ENCODE results near the gene TNFSF18. TPM values are rescaled to one million over a fixed set of nuclear protein-coding genes. Genes with fewer than 3 reads are reported as not detected.

The TNFSF18 gene
- total RNA-seq, 1 experiment from 2014 or later = not detected

DNA sequence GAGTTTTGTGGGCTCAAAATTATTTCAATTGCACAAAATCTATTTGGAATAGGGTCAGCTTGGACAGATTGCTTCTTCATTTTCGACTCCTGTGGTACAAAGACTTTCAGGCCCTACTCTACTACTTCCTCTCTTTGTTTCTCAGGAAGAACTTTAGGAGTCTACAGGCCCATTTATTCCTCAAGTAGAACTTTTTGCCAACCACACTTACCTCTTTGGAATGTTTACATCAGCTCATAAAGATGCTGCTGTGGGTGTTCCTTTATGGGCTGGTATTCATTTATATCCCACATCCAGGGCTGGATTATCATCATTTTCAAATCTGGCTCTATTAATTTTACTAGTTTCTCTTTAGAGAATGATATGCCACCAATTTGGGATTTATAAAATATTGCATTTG lies 46.3 kb upstream of the TNFSF18 start:
- Histone ChIP-seq H3K27me3 (ENCODE audit: control insufficient read depth, insufficient read depth, low read length) (no peaks in the 10 kb centered on the region), H3K4me3 (ENCODE audit: low read depth in 2 of 2, low read length in 2 of 2) (no peak overlapping the region), H3K9me3 (ENCODE audit: control insufficient read depth, insufficient read depth, low read depth, low read length) (no peaks in the 10 kb centered on the region), H3K36me3 (ENCODE audit: control insufficient read depth, insufficient read depth, low read length) (no peaks in the 10 kb centered on the region), H3K27ac (ENCODE audit: low read length) (no peak overlapping the region), H3K4me1 (ENCODE audit: control insufficient read depth, insufficient read depth, low read length) (no peaks in the 10 kb centered on the region)
- BruUV-seq (replicated peaks) = no TSS peak
- DNase-seq (ENCODE audit: low read depth, low spot score) (no peak), ATAC-seq (no peak)
- no peak for TF ChIP-seq TCF7L2 (IDR thresholded peaks at IDR 0.05; ENCODE audit: low read depth, low read length)
- TF ChIP-seq, protein P1, sequence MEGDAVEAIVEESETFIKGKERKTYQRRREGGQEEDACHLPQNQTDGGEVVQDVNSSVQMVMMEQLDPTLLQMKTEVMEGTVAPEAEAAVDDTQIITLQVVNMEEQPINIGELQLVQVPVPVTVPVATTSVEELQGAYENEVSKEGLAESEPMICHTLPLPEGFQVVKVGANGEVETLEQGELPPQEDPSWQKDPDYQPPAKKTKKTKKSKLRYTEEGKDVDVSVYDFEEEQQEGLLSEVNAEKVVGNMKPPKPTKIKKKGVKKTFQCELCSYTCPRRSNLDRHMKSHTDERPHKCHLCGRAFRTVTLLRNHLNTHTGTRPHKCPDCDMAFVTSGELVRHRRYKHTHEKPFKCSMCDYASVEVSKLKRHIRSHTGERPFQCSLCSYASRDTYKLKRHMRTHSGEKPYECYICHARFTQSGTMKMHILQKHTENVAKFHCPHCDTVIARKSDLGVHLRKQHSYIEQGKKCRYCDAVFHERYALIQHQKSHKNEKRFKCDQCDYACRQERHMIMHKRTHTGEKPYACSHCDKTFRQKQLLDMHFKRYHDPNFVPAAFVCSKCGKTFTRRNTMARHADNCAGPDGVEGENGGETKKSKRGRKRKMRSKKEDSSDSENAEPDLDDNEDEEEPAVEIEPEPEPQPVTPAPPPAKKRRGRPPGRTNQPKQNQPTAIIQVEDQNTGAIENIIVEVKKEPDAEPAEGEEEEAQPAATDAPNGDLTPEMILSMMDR (IDR thresholded peaks at IDR 0.05) = no peak
- TF ChIP-seq, protein P2, sequence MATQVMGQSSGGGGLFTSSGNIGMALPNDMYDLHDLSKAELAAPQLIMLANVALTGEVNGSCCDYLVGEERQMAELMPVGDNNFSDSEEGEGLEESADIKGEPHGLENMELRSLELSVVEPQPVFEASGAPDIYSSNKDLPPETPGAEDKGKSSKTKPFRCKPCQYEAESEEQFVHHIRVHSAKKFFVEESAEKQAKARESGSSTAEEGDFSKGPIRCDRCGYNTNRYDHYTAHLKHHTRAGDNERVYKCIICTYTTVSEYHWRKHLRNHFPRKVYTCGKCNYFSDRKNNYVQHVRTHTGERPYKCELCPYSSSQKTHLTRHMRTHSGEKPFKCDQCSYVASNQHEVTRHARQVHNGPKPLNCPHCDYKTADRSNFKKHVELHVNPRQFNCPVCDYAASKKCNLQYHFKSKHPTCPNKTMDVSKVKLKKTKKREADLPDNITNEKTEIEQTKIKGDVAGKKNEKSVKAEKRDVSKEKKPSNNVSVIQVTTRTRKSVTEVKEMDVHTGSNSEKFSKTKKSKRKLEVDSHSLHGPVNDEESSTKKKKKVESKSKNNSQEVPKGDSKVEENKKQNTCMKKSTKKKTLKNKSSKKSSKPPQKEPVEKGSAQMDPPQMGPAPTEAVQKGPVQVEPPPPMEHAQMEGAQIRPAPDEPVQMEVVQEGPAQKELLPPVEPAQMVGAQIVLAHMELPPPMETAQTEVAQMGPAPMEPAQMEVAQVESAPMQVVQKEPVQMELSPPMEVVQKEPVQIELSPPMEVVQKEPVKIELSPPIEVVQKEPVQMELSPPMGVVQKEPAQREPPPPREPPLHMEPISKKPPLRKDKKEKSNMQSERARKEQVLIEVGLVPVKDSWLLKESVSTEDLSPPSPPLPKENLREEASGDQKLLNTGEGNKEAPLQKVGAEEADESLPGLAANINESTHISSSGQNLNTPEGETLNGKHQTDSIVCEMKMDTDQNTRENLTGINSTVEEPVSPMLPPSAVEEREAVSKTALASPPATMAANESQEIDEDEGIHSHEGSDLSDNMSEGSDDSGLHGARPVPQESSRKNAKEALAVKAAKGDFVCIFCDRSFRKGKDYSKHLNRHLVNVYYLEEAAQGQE (IDR thresholded peaks at IDR 0.05; ENCODE audit: insufficient read depth in 1 of 2, low read depth in 2 of 2, low read length in 1 of 2) = no peak
- TF ChIP-seq POLR2AphosphoS5 (IDR thresholded peaks at IDR 0.05; ENCODE audit: low read depth, low read length) = no peak
- CTCF ChIA-PET = no interaction called here
- POLR2A ChIA-PET = interaction anchor here (0.7 kb wide), 1 partner anchor 674 kb away, joined by 5 read pairs; no protein-coding TSS in a partner anchor
- intact Hi-C loops (cut with micrococcal nuclease; ENCODE audit: unreplicated experiment) (no loop called here), in situ Hi-C loops (cut with HindIII; ENCODE audit: low pct_unique_long_range_greater_than_20kb, low sequenced_read_pairs) (no loop called here)

DNA sequence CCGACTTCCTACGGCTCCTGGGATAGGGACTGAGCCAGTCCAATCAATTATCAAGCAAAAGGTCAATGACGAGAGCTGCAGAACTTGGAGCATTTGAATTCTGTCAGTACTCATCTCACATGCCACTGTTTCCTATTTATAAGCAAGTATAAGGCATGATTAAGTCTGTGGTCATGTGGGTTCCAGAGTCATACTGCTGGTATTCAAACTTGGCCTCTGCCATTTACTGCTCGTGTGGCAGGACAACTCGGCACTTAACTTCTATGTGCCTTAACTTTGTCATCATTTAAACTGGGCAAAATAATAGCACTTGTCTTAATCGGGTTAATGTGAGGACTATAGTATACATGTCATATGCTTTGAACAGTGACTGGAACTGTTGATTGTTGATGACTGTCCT lies 44.9 kb upstream of the TNFSF18 start:
- no peaks in the 10 kb centered on the region for H3K36me3 ChIP-seq (ENCODE audit: control insufficient read depth, insufficient read depth, low read length)
- no peaks in the 10 kb centered on the region for H3K27me3 ChIP-seq (ENCODE audit: control insufficient read depth, insufficient read depth, low read length)
- ChIA-PET POLR2A (no interaction called here), CTCF (no interaction called here)
- in situ Hi-C loops (cut with HindIII; ENCODE audit: low pct_unique_long_range_greater_than_20kb, low sequenced_read_pairs) (no loop called here), intact Hi-C loops (cut with micrococcal nuclease; ENCODE audit: unreplicated experiment) (no loop called here)
- TF ChIP-seq POLR2AphosphoS5 (IDR thresholded peaks at IDR 0.05; ENCODE audit: low read depth, low read length) = no peak
- no peaks in the 10 kb centered on the region for H3K4me1 ChIP-seq (ENCODE audit: control insufficient read depth, insufficient read depth, low read length)
- BruUV-seq (replicated peaks) = no TSS peak
- H3K4me3 ChIP-seq (ENCODE audit: low read depth in 2 of 2, low read length in 2 of 2) = no peak overlapping the region
- no peak for ATAC-seq
- H3K9me3 ChIP-seq (ENCODE audit: control insufficient read depth, insufficient read depth, low read depth, low read length) = no peaks in the 10 kb centered on the region
- H3K27ac ChIP-seq (ENCODE audit: low read length) = no peak overlapping the region
- DNase-seq (ENCODE audit: low read depth, low spot score) = peak; percentile 28

DNA sequence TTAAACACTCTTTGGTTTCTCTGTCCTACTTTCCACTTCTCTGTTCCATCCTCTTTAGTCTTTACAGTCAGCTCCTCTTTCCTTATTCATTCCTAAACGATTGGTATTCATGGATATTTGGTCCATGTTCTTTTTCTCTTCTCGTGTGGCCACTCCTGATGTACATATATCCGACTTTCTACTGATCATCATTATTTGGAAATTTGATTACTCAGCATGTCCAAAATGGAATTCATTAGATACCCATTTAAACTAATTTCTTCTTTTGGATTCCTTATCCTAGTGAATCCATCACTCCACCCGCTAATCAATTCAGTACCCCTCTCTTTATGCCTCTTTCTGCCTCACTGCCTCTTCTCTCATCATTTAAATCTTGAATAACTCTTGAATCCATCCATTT lies 43.8 kb upstream of the TNFSF18 start:
- Histone ChIP-seq H3K27ac (ENCODE audit: low read length) (no peak overlapping the region), H3K27me3 (ENCODE audit: control insufficient read depth, insufficient read depth, low read length) (no peaks in the 10 kb centered on the region), H3K36me3 (ENCODE audit: control insufficient read depth, insufficient read depth, low read length) (no peaks in the 10 kb centered on the region), H3K4me3 (ENCODE audit: low read depth in 2 of 2, low read length in 2 of 2) (no peak overlapping the region), H3K4me1 (ENCODE audit: control insufficient read depth, insufficient read depth, low read length) (no peaks in the 10 kb centered on the region), H3K9me3 (ENCODE audit: control insufficient read depth, insufficient read depth, low read depth, low read length) (no peaks in the 10 kb centered on the region)
- in situ Hi-C loops (cut with HindIII; ENCODE audit: low pct_unique_long_range_greater_than_20kb, low sequenced_read_pairs) = no loop called here
- DNase-seq (ENCODE audit: low read depth, low spot score) (no peak), ATAC-seq (no peak)
- CTCF ChIA-PET = no interaction called here
- POLR2A ChIA-PET = interaction anchor here (0.6 kb wide), 1 partner anchor 522 kb away, joined by 3 read pairs; no protein-coding TSS in a partner anchor
- BruUV-seq (replicated peaks) = no TSS peak
- intact Hi-C loops (cut with micrococcal nuclease; ENCODE audit: unreplicated experiment) = no loop called here
- TF ChIP-seq TCF7L2 (IDR thresholded peaks at IDR 0.05; ENCODE audit: low read depth, low read length) (no peak), POLR2AphosphoS5 (IDR thresholded peaks at IDR 0.05; ENCODE audit: low read depth, low read length) (no peak), SIN3A (IDR thresholded peaks at IDR 0.05; ENCODE audit: borderline replicate concordance, insufficient read depth, low read depth, low read length) (no peak)
- TF ChIP-seq, protein P1 (IDR thresholded peaks at IDR 0.05) = no peak
- TF ChIP-seq, protein P2 (IDR thresholded peaks at IDR 0.05; ENCODE audit: insufficient read depth in 1 of 2, low read depth in 2 of 2, low read length in 1 of 2) = no peak

Data from Panc1 (cell line).